ENCODE data around the gene LYST. TPM values are rescaled to one million over a fixed set of nuclear protein-coding genes. Genes with fewer than 3 reads are reported as not detected.
"Not testable (repeated sequence)": the region's sequence is repeated elsewhere in the genome, so short reads cannot be mapped to it uniquely, and the experiment has no call there.

Gene LYST
- total RNA-seq, 1 experiment from 2014 or later: 5.4 TPM

- DNase-seq (ENCODE audit: low read depth): no peak
These were observed 227.2 kb downstream of the LYST start for GRCh38 chr1:235639226-235640205.

- DNase-seq (ENCODE audit: low read depth): not testable (repeated sequence)
These were observed 228.1 kb downstream of the LYST start for GRCh38 chr1:235638612-235639011.

- DNase-seq (ENCODE audit: low read depth): no peak
These were observed 228.8 kb downstream of the LYST start for GRCh38 chr1:235637756-235638534.

GRCh38 chr1:235635938-235636662 is 230.6 kb downstream of the LYST start:
- DNase-seq (ENCODE audit: low read depth): no peak

GRCh38 chr1:235632506-235633401 is 234.0 kb downstream of the LYST start:
- peak; percentile 45 for DNase-seq (ENCODE audit: low read depth)

GRCh38 chr1:235631816-235632215 is 234.9 kb downstream of the LYST start:
- no peak for DNase-seq (ENCODE audit: low read depth)

- no peak for DNase-seq (ENCODE audit: low read depth)
These were observed 238.2 kb downstream of the LYST start for GRCh38 chr1:235628316-235629005.

- no peak for DNase-seq (ENCODE audit: low read depth)
These were observed 240.9 kb downstream of the LYST start for GRCh38 chr1:235625831-235626230.

- DNase-seq (ENCODE audit: low read depth): no peak
These were observed 241.4 kb downstream of the LYST start for GRCh38 chr1:235625340-235625739.

GRCh38 chr1:235624721-235625333 is 241.9 kb downstream of the LYST start:
- DNase-seq (ENCODE audit: low read depth): peak; percentile 42

GRCh38 chr1:235622936-235623779 is 243.5 kb downstream of the LYST start:
- no peak for DNase-seq (ENCODE audit: low read depth)

GRCh38 chr1:235619149-235619548 is 247.6 kb downstream of the LYST start:
- not testable (repeated sequence) for DNase-seq (ENCODE audit: low read depth)

- no peak for DNase-seq (ENCODE audit: low read depth)
These were observed 248.9 kb downstream of the LYST start for GRCh38 chr1:235617808-235618207.

GRCh38 chr1:235617140-235617539 is 249.6 kb downstream of the LYST start:
- DNase-seq (ENCODE audit: low read depth): no peak

GRCh38 chr1:235614442-235614954 is 252.2 kb downstream of the LYST start:
- DNase-seq (ENCODE audit: low read depth): no peak

- peak; percentile 39 for DNase-seq (ENCODE audit: low read depth)
These were observed 253.1 kb downstream of the LYST start for GRCh38 chr1:235613602-235614001.

GRCh38 chr1:235612761-235613160 is 253.9 kb downstream of the LYST start:
- no peak for DNase-seq (ENCODE audit: low read depth)
